ENCODE measurements around the gene CNTN6. TPM values are rescaled to one million over a fixed set of nuclear protein-coding genes. Genes with fewer than 3 reads are reported as not detected.

Gene CNTN6
- total RNA-seq, 1 donor from 2014 or later = 10.3 TPM

DNA sequence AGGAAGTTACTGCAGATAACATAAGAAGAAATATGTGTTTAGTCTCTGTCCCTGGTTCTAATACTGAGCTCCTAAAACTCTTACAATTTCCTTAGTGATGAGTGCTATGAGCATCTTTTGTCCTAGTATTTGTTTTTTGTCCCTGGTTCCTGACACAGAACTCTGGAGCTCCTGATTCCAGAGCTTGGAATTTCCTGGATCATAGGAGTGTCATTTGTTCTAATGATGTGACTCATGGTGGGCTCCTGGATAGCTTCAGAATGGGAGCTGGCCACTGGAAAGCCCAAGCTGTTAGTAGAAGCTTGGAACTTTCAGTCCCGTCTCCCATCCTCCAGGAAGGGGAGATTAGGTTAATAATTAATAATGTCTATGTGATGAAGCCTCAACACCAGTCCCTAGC is 98.2 kb downstream of the CNTN6 start:
- ATAC-seq = no peak
- intact Hi-C loops (cut with DNase I) = no loop called here
- Histone ChIP-seq H3K4me3 (no peak overlapping the region), H3K27me3 (ENCODE audit: low read depth) (no peaks in the 10 kb centered on the region), H3K4me1 (no peaks in the 10 kb centered on the region), H3K27ac (no peak overlapping the region), H3K36me3 (no peaks in the 10 kb centered on the region), H3K9me3 (no peaks in the 10 kb centered on the region)
- no peak for DNase-seq
- no peak for TF ChIP-seq CTCF (IDR thresholded peaks at IDR 0.05)

- H3K4me1 ChIP-seq = no peaks in the 10 kb centered on the region
- H3K27me3 ChIP-seq (ENCODE audit: low read depth) = no peaks in the 10 kb centered on the region
- peak in 1 of 2 donors; percentile 19 for ATAC-seq
- intact Hi-C loops (cut with DNase I) = no loop called here
- no peak for DNase-seq
- no peak overlapping the region for H3K27ac ChIP-seq
- H3K36me3 ChIP-seq = no peaks in the 10 kb centered on the region
- no peak for TF ChIP-seq CTCF (IDR thresholded peaks at IDR 0.05)
- H3K4me3 ChIP-seq = no peak overlapping the region
- H3K9me3 ChIP-seq = no peaks in the 10 kb centered on the region
Observed at GRCh38 chr3:1195947-1196346, 103.1 kb downstream of the CNTN6 start.

GRCh38 chr3:1197051-1197450 is 104.2 kb downstream of the CNTN6 start:
- Histone ChIP-seq H3K4me1 (no peaks in the 10 kb centered on the region), H3K9me3 (no peaks in the 10 kb centered on the region), H3K36me3 (no peaks in the 10 kb centered on the region), H3K27me3 (ENCODE audit: low read depth) (no peaks in the 10 kb centered on the region), H3K27ac (no peak overlapping the region), H3K4me3 (no peak overlapping the region)
- DNase-seq = no peak
- no peak for ATAC-seq
- intact Hi-C loops (cut with DNase I) = no loop called here
- no peak for TF ChIP-seq CTCF (IDR thresholded peaks at IDR 0.05)

GRCh38 chr3:1200371-1200770 is 107.5 kb downstream of the CNTN6 start:
- H3K9me3 ChIP-seq = no peaks in the 10 kb centered on the region
- no peaks in the 10 kb centered on the region for H3K27me3 ChIP-seq (ENCODE audit: low read depth)
- ATAC-seq (no peak), DNase-seq (no peak)
- H3K27ac ChIP-seq = no peak overlapping the region
- no peaks in the 10 kb centered on the region for H3K4me1 ChIP-seq
- H3K4me3 ChIP-seq = no peak overlapping the region
- no peaks in the 10 kb centered on the region for H3K36me3 ChIP-seq
- intact Hi-C loops (cut with DNase I) = no loop called here
- no peak for TF ChIP-seq CTCF (IDR thresholded peaks at IDR 0.05)

DNA sequence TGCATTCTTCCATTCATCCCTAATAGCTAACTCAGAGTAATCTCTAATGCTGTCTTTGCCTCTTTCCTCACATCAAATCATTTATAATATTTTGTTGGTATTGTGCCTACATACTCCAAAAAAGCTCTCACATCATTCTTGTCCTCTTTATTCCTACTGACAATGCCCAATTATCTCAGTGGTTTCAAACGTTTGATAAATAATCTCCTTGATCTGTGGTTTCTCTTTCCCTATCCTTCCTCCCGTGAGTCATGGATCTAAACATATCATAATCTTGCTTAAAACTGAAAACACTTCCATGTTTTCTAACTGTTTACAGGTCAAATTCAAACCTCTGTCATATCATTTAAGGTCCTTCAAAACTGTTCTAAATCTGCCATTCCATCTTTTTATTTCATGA is 115.1 kb downstream of the CNTN6 start:
- H3K27me3 ChIP-seq (ENCODE audit: low read depth) = no peaks in the 10 kb centered on the region
- H3K36me3 ChIP-seq = no peaks in the 10 kb centered on the region
- DNase-seq (no peak), ATAC-seq (no peak)
- H3K27ac ChIP-seq = no peak overlapping the region
- no peaks in the 10 kb centered on the region for H3K4me1 ChIP-seq
- no peaks in the 10 kb centered on the region for H3K9me3 ChIP-seq
- intact Hi-C loops (cut with DNase I) = no loop called here
- H3K4me3 ChIP-seq = no peak overlapping the region
- TF ChIP-seq CTCF (IDR thresholded peaks at IDR 0.05) = no peak

DNA sequence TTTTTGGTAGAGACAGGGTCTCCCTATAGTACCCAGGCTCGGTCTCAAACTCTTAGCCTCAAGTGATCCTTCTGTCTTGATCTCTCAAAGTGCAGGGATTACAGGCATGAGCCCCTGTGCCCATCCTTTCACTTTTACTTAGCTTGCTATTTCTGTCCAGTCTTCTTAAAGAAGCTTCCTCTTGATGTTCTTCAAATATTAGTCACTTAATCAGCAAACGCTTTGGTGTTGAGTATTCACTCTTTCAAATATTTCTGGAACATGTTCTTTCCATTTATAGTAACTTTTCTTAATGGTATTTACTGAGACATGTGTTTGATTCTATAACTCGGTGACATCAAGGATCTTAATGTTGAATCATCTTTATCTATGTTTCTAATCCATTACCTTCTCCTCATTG is 122.1 kb downstream of the CNTN6 start:
- no peak for ATAC-seq
- no peaks in the 10 kb centered on the region for H3K4me1 ChIP-seq

More for the DNA sequence above, 122.1 kb downstream of the CNTN6 start:
- no peak for DNase-seq
- Histone ChIP-seq H3K4me3 (no peak overlapping the region), H3K27me3 (ENCODE audit: low read depth) (no peaks in the 10 kb centered on the region), H3K27ac (no peak overlapping the region), H3K9me3 (no peaks in the 10 kb centered on the region), H3K36me3 (no peaks in the 10 kb centered on the region)
- intact Hi-C loops (cut with DNase I) = no loop called here
- no peak for TF ChIP-seq CTCF (IDR thresholded peaks at IDR 0.05)
